Gastroesophageal sphincter (tissue), 4 donors: ENCODE results near the gene PTCH2. TPM values are rescaled to one million over a fixed set of nuclear protein-coding genes. Genes with fewer than 3 reads are reported as not detected.

ENCODE experiments used
- ATAC-seq: fragments of 150-250 bp; one replicate; pipeline ENCODE4 v1.9.1; 2016; ENCODE audit warnings: mild to moderate bottlenecking, moderate library complexity
- H3K27ac ChIP-seq, 4 donors: fragments of 200-600 bp; sonication (generic) in 3 of 4; 1 replicate in 3 of 4; 2 replicates in 1 of 4; pipeline ENCODE4 v1.5.1; 2016 to 2019
- H3K27me3 ChIP-seq: fragments of 200-600 bp; sonication (generic); one replicate; pipeline ENCODE4 v1.5.1; 2019
- H3K36me3 ChIP-seq, 2 donors: fragments of 200-600 bp; sonication (generic); one replicate each; pipeline ENCODE4 v1.5.1; 2019; ENCODE audit warnings: control low read depth in 1 of 2
- H3K4me1 ChIP-seq, 3 donors: fragments of 200-600 bp; sonication (generic); 1 replicate in 2 of 3; 2 replicates in 1 of 3; pipeline ENCODE4 v1.5.1; 2016 to 2019; ENCODE audit warnings: control low read depth in 2 of 3
- H3K4me3 ChIP-seq, 2 donors: fragments of 200-600 bp; sonication (generic); one replicate each; pipeline ENCODE4 v1.5.1; 2019; ENCODE audit warnings: mild to moderate bottlenecking in 1 of 2, moderate library complexity in 1 of 2
- H3K9me3 ChIP-seq, 3 donors: fragments of 200-600 bp; sonication (generic); one replicate each; pipeline ENCODE4 v1.5.1; 2017 to 2019; ENCODE audit warnings: control low read depth in 2 of 3
- EP300 ChIP-seq: sonication (generic); formaldehyde crosslinking; IDR thresholded peaks from one replicate; pipeline ENCODE4 v1.6.1; 2017; ENCODE audit warnings: antibody characterized with exemption, mild to moderate bottlenecking
- POLR2A ChIP-seq, 2 donors: fragments of 450-650 bp; IDR thresholded peaks; one replicate each; pipeline ENCODE4 v1.6.1; 2017; ENCODE audit warnings: antibody characterized with exemption in 2 of 2, mild to moderate bottlenecking in 2 of 2, moderate library complexity in 1 of 2
- POLR2AphosphoS5 ChIP-seq: sonication (generic); formaldehyde crosslinking; IDR thresholded peaks from one replicate; pipeline ENCODE4 v1.6.1; 2017; ENCODE audit warnings: antibody characterized with exemption
- WGBS, 2 donors: methylation state at CpG; one replicate each; pipeline ENCODE4 v1.1.5; 2018; ENCODE audit warnings: low coverage in 1 of 2; 5-methylcytosine and 5-hydroxymethylcytosine counted together
- total RNA-seq, 4 donors: library from RNA; depleted of rRNA; stranded (reverse); fragments of >200 nt; gene quantifications; one replicate each; pipeline ENCODE4 v1.1.0, GENCODE V29; 2016
- TF ChIP-seq, protein P1 (sequence below), 4 experiments: fragments of 200-600 bp in 2 of 4; fragments of 450-650 bp in 2 of 4; sonication (generic) in 1 of 4; IDR thresholded peaks; one replicate each; pipeline ENCODE4 v1.5.1; 2017 to 2019; ENCODE audit warnings: antibody characterized with exemption in 4 of 4, mild to moderate bottlenecking in 2 of 4, moderate library complexity in 2 of 4

PTCH2 gene
- total RNA-seq, 4 donors from 2014 or later: 0.54 to 1.9 (median 1.1) TPM

DNA sequence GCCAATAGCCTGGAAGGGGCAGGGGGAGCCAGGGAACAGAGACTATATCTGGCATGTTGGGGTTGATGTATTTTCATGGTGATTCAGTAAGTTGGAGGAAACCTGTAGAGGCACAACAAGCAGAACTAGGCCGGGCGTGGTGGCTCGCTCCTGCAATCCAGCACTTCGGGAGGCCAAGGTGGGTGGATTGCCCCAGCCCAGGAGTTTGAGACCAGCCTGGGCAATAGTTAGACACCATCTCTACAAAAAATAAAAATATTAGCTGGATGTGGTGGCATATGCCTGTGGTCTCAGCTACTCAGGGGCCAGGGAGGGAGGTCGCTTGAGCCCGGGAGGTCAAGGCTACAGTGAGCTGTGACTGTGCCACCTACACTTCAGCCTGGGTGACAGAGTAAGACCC lies 10.1 kb upstream of the PTCH2 start:
- Histone ChIP-seq H3K36me3 (peaks cover 0 to 55% of the 10 kb centered on the region in 2 donors), H3K27me3 (no peaks in the 10 kb centered on the region), H3K4me3 (no peak overlapping the region), H3K9me3 (no peaks in the 10 kb centered on the region), H3K4me1 (peaks cover 0 to 14% (median 0%) of the 10 kb centered on the region in 3 donors), H3K27ac (no peak overlapping the region)
- WGBS, 2 donors: 96% methylated on average over 4 of the region's 6 CpGs; no CpG with 5 or more reads in 1 of the 2 donors
- TF ChIP-seq, protein P1, sequence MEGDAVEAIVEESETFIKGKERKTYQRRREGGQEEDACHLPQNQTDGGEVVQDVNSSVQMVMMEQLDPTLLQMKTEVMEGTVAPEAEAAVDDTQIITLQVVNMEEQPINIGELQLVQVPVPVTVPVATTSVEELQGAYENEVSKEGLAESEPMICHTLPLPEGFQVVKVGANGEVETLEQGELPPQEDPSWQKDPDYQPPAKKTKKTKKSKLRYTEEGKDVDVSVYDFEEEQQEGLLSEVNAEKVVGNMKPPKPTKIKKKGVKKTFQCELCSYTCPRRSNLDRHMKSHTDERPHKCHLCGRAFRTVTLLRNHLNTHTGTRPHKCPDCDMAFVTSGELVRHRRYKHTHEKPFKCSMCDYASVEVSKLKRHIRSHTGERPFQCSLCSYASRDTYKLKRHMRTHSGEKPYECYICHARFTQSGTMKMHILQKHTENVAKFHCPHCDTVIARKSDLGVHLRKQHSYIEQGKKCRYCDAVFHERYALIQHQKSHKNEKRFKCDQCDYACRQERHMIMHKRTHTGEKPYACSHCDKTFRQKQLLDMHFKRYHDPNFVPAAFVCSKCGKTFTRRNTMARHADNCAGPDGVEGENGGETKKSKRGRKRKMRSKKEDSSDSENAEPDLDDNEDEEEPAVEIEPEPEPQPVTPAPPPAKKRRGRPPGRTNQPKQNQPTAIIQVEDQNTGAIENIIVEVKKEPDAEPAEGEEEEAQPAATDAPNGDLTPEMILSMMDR (IDR thresholded peaks at IDR 0.05): no peak
- TF ChIP-seq EP300: no peak
- no peak for TF ChIP-seq POLR2A (IDR thresholded peaks at IDR 0.05)
- TF ChIP-seq POLR2AphosphoS5: no peak
- ATAC-seq: no peak

DNA sequence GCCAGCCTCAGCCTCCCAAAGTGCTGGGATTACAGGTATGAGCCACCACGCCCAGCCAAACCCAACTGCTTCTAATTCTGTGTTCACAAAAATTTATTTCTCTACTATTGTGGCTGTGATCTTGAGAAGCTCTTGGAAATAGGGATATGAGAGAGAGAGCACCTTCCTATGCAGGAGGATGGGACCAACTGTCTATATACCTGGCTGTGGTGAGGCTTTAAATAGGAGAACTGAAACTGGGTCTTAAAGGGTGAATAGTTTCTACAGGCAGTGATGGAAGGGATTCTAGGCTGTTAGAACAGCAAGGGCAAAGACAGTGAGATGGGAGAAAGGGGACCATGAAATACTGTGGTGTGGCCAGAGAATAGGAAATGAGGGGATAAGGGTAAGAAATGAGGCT lies 8.3 kb upstream of the PTCH2 start:
- H3K9me3 ChIP-seq: no peaks in the 10 kb centered on the region
- TF ChIP-seq, protein P1 (IDR thresholded peaks at IDR 0.05): no peak
- TF ChIP-seq EP300 (no peak), POLR2A (IDR thresholded peaks at IDR 0.05) (no peak), POLR2AphosphoS5 (no peak)
- no peak overlapping the region for H3K27ac ChIP-seq
- H3K27me3 ChIP-seq: no peaks in the 10 kb centered on the region
- ATAC-seq: no peak
- H3K4me1 ChIP-seq: peaks cover 0 to 17% (median 0%) of the 10 kb centered on the region in 3 donors
- no peak overlapping the region for H3K4me3 ChIP-seq
- WGBS, 2 donors: 100% methylated on average over 1 of the region's 1 CpG; no CpG with 5 or more reads in 1 of the 2 donors
- peaks cover 0 to 39% of the 10 kb centered on the region in 2 donors for H3K36me3 ChIP-seq

DNA sequence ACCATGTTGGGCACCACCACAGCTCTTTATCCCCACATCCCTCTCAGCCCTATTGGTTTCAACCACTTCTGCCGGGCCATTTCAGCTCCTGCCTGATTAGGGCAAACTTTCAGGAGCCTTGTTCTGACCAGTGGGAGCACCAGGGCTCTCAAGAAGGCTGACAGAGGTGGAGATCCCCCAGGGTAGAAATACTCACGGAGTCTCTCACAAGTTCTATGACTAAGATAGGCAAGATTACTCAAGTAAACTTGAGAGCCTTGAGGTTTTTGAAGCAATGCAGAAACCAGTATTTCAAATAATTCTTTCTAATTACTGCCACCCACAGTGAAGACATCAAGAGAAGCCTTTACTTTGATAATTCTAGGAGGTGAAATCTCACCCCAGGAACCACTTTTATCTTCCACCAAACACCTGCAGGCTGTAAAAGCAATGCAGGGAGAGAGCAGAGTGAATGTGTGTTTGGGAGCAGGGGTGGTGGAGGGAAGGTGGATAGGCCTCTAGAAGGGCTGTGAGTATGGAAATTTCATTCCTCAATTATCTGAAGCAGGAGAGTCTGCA lies 6.6 kb upstream of the PTCH2 start:
- H3K4me3 ChIP-seq: no peak overlapping the region
- TF ChIP-seq POLR2A (IDR thresholded peaks at IDR 0.05) (no peak), EP300 (no peak), POLR2AphosphoS5 (no peak)
- TF ChIP-seq, protein P1 (IDR thresholded peaks at IDR 0.05): no peak
- H3K27ac ChIP-seq: peak overlapping the region in 2 of 4 donors; percentile 11 to 22
- peaks cover 0 to 27% of the 10 kb centered on the region in 2 donors for H3K36me3 ChIP-seq
- H3K9me3 ChIP-seq: no peaks in the 10 kb centered on the region
- peaks cover 0 to 17% (median 0%) of the 10 kb centered on the region in 3 donors for H3K4me1 ChIP-seq
- 73% methylated on average over 2 of the region's 2 CpGs; no CpG with 5 or more reads in 1 of the 2 donors for WGBS, 2 donors
- H3K27me3 ChIP-seq: no peaks in the 10 kb centered on the region
- ATAC-seq: no peak

DNA sequence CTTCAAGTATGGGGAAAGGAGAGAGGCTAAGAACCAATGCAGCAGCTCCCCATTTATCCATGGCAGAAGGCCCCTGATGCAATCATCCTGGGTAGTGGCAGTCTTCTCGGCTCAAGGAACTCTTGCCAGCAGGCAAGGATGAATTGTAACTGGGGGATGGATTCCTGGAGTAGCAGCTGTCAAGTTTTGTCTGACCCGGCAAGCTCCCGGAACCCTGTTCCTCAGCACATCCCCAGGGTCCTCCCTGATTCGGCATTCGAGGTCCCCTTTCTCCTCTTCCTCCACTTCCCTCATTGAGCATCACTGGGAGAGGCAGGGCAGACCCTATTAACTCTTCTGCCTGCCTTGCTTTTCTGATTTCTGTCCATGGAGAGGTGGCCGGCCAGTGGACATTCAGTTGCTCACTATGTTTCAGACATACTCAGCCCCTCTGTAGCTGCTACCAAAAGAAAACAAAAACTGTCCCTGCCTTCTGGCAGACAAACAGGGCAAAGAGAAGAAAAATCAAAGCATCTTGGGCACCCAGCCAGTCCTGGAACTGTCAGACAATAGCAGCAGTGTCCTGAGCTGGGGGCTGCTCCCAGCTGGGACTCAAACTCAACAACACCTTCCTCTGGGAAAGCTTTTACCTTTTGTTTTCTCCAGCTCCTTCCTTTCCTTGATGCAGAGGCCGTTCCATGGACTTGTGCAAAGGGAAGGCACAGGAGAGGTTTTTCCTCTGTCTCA lies 5.6 kb upstream of the PTCH2 start:
- Histone ChIP-seq H3K27me3 (no peaks in the 10 kb centered on the region), H3K4me1 (peaks cover 0 to 20% (median 0%) of the 10 kb centered on the region in 3 donors), H3K9me3 (no peaks in the 10 kb centered on the region), H3K36me3 (peaks cover 0 to 25% of the 10 kb centered on the region in 2 donors), H3K27ac (peak overlapping the region in 2 of 4 donors; percentile 11 to 22), H3K4me3 (no peak overlapping the region)
- TF ChIP-seq POLR2AphosphoS5: no peak
- no peak for TF ChIP-seq EP300
- TF ChIP-seq, protein P1 (IDR thresholded peaks at IDR 0.05): no peak
- TF ChIP-seq POLR2A (IDR thresholded peaks at IDR 0.05): no peak
- no peak for ATAC-seq
- 43 to 80% methylated on average over 2 to 7 of the region's 7 CpGs for WGBS, 2 donors
